GM10266 (cell line): Measurements from ENCODE around the gene KPRP.

Source experiments
- DNase-seq: peaks from one replicate; pipeline ENCODE4 v3.0.0; 2012; ENCODE audit errors: extremely low spot score
- TF ChIP-seq, protein P1 (sequence below): IDR thresholded peaks from 2 replicates; pipeline ENCODE4 v1.5.1; 2012; ENCODE audit warnings: mild to moderate bottlenecking, low read depth; ENCODE audit not compliant: control insufficient read depth, insufficient read depth; ENCODE audit errors: missing control alignments

KPRP gene

DNA sequence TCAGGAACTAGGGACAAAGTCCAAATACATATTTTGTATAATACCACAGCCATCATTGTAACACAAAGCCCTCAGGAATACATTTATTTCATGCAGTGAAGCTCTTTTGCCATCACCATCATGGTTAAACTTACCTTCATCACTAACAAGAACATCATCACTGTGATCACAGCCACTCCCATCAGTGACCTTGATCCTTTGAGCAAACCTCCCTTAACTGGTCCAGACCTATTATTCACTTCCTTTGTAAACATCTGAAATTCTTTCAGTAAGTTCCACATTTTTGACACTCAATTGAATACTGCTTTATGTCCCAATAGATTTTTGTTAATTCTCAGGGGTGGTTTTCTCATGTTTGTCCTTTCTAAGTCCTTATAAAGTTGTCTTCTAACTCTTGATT lies 16.2 kb upstream of the KPRP start:
- TF ChIP-seq, protein P1, sequence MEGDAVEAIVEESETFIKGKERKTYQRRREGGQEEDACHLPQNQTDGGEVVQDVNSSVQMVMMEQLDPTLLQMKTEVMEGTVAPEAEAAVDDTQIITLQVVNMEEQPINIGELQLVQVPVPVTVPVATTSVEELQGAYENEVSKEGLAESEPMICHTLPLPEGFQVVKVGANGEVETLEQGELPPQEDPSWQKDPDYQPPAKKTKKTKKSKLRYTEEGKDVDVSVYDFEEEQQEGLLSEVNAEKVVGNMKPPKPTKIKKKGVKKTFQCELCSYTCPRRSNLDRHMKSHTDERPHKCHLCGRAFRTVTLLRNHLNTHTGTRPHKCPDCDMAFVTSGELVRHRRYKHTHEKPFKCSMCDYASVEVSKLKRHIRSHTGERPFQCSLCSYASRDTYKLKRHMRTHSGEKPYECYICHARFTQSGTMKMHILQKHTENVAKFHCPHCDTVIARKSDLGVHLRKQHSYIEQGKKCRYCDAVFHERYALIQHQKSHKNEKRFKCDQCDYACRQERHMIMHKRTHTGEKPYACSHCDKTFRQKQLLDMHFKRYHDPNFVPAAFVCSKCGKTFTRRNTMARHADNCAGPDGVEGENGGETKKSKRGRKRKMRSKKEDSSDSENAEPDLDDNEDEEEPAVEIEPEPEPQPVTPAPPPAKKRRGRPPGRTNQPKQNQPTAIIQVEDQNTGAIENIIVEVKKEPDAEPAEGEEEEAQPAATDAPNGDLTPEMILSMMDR: no peak
- no peak for DNase-seq

DNA sequence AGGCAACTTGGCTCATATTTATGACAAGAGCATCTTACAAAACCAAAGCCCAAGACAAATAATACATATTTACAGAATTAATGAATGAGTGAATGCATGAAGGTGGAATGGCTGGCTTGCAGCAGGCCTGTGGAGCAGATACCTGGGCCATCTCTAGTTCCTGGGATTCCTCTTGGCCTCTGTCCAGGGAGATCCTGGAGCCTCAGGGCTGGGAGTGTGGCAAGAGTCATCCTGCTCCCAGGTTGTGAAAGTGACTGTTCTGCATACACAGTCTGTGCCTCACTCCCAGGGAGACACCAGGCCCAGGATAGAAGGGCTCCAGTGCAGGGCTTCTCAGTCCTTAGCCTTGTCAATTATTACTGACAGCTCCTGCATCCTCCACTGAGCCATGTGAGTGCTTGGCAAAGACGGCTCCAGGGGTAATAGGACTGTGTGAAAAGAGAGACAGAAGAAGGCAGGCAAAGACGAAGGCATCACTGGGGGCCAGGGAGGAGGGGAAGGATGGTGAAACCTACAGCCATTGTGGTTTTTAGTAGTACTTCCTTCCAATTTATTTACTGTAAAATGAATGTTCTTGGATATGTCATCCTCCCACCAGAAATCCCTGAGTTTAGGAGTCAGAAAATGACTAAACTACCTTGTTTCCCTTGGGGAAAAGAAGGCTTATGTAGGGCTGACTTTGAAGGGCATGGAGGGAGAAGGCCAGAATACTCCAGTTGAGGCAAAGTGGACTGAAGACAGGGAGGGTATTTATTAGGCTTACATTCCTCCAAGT lies 14.3 kb upstream of the KPRP start:
- TF ChIP-seq, protein P1: no peak

DNA sequence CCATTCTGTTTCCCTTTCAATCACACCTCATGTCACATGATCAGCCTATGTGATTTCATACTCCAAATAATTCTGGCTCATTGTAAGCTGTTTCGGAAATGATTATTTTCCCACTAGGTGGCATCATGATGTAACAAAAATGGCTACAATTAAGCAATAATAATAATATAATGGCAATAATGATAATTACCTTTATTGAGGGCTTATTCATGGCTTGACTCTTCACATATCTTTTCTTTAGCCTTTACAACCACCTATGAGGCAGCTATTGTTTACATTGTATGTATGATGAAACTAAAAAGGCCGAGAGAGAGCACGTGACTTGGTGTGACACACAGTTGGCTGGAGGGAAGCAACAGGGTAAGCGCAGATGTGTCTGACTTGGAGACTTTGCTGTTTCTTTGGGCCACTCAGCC lies 12.5 kb upstream of the KPRP start:
- TF ChIP-seq, protein P1: no peak
- no peak for DNase-seq

More for the DNA sequence above, 14.3 kb upstream of the KPRP start:
- DNase-seq: no peak

DNA sequence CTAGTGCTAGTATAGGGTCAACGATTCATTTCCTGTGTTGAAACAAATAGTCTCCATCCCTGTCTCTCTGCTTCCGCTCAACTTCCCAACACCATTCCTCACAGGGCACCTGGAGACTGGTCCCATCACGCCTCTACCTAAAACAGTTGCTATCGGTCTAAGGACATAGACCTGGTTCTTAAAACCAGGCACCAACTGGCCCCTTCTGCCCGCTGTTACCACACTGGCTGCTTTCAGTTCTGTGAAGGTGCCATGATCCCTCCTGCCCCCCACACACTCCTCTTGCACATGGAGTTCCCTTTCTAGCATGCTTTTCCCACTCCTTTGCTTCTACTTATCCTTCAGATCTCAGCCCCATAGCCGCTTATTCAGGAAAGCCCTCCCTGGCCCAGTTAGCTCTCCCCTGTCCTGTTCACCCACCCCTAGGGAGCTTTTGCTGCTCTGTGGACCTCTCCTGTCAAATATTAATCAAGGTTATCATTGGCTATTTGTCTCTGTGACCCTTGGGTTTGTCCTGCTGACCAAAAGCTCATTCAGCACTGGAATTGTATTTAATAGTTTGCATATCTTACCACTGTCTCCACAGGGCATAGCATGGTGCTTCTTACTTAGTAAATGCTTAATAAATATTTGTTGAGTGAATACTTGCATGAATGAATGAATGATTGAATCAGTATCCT lies 11.9 kb upstream of the KPRP start:
- no peak for DNase-seq
- TF ChIP-seq, protein P1: no peak

DNA sequence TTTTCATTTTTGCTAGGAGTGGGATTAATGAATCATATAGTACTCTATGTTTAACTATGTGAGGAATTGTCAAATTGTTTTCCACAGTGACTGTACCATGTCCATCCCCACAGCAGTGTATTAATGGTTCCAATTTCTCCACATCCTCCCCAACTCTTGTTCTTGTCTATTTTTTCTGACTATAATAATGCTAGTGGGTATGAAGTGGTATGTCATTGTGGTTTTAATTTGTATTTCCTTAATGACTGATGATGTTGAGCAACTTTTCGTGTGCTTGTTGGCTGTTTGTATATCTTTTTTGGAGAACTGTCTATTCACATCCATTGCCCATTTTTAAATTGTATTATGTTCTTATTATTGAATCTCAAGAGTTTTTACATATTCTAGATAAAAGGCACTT lies 10.0 kb upstream of the KPRP start:
- DNase-seq: no peak
- TF ChIP-seq, protein P1: no peak

DNA sequence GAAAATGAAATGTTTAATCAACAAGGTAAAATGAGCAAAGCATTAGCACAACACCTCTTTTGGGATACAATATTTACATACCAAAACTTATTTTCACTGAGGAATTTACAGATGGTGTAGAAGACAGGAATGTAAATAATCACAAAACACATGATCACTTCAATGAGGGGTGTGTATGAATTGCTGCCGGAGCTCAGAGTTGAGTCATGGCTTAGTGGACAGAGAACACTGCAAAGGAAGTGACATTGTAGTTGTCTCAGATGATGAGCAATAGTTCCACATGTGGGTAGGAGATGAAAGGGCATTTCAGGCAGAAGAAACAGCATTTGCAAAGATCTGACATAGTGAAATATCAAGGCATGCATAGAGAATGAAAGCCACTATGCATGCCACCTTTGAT lies 5.6 kb upstream of the KPRP start:
- DNase-seq: no peak
- TF ChIP-seq, protein P1: no peak

DNA sequence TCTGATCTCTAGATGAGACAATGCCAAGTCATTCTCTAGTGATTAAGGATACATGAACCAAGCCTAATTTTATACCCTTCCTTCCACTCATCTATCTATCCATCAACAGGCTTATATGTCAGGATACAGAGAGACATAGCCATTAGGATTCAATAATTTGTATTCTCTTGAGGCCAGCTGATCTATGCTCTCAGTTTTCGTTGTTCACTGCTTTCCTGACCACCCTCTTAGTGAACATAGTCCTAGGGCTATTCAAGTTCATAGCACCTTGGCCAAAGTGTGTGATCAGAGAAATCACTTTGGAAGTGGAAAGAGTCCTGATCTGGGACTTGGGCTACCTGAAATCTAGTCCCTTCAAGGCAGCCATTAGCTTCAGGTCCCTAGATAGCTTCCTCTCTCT lies 4.2 kb upstream of the KPRP start:
- TF ChIP-seq, protein P1: no peak
- no peak for DNase-seq
